ENCODE measurements around the gene CYTH4. TPM values are rescaled to one million over a fixed set of nuclear protein-coding genes. Genes with fewer than 3 reads are reported as not detected.

The CYTH4 gene
- polyA plus RNA-seq, 1 donor from 2014 or later, result not detected

GRCh38 chr22:37295946-37296345 is 13.6 kb downstream of the CYTH4 start:
- H3K4me2 ChIP-seq (ENCODE audit: low read length), result no peak overlapping the region
- no peaks in the 10 kb centered on the region for H3F3A ChIP-seq (ENCODE audit: insufficient read depth, low read length, poor library complexity, severe bottlenecking)
- no peaks in the 10 kb centered on the region for H3K36me3 ChIP-seq (ENCODE audit: insufficient read depth, low read length)
- no peak overlapping the region for H3K27ac ChIP-seq (ENCODE audit: low read length)
- H3K27me3 ChIP-seq (ENCODE audit: insufficient read depth, low read depth, low read length), result no peaks in the 10 kb centered on the region
- no peak overlapping the region for H2AFZ ChIP-seq (ENCODE audit: low read depth, low read length)
- no peaks in the 10 kb centered on the region for H4K20me1 ChIP-seq (ENCODE audit: insufficient read depth)
- TF ChIP-seq CTCF (IDR thresholded peaks at IDR 0.05; ENCODE audit: poor library complexity, severe bottlenecking) (no peak), SMC3 (conservative IDR thresholded peaks at IDR 0.05; ENCODE audit: poor library complexity) (no peak), EP300 (conservative IDR thresholded peaks at IDR 0.05; ENCODE audit: poor library complexity, severe bottlenecking) (no peak), POLR2AphosphoS5 (IDR thresholded peaks at IDR 0.05) (no peak), TAF1 (IDR thresholded peaks at IDR 0.05; ENCODE audit: low read depth) (no peak), REST (IDR thresholded peaks at IDR 0.05; ENCODE audit: borderline replicate concordance) (no peak), RAD21 (conservative IDR thresholded peaks at IDR 0.05) (no peak), MXI1 (conservative IDR thresholded peaks at IDR 0.05; ENCODE audit: poor library complexity, severe bottlenecking) (no peak), EZH2 (IDR thresholded peaks at IDR 0.05; ENCODE audit: borderline replicate concordance, insufficient read depth, low read length, poor library complexity, severe bottlenecking) (no peak)
- no peaks in the 10 kb centered on the region for H3K9me2 ChIP-seq (ENCODE audit: insufficient read depth, low read length)
- no peaks in the 10 kb centered on the region for H3K79me2 ChIP-seq (replicated peaks; ENCODE audit: insufficient read depth, low read length)
- H3K4me3 ChIP-seq (ENCODE audit: low read length), result no peak overlapping the region
- H3K9ac ChIP-seq (ENCODE audit: low read length), result no peak overlapping the region
- no peaks in the 10 kb centered on the region for H3K9me3 ChIP-seq (ENCODE audit: low read length)

GRCh38 chr22:37298748-37299495 is 16.6 kb downstream of the CYTH4 start:
- Histone ChIP-seq H3K9me2 (ENCODE audit: insufficient read depth, low read length) (no peaks in the 10 kb centered on the region), H3K79me2 (replicated peaks; ENCODE audit: insufficient read depth, low read length) (no peaks in the 10 kb centered on the region), H3K9ac (ENCODE audit: low read length) (no peak overlapping the region), H4K20me1 (ENCODE audit: insufficient read depth) (no peaks in the 10 kb centered on the region), H3F3A (ENCODE audit: insufficient read depth, low read length, poor library complexity, severe bottlenecking) (no peaks in the 10 kb centered on the region), H3K27ac (ENCODE audit: low read length) (no peak overlapping the region), H3K4me3 (ENCODE audit: low read length) (no peak overlapping the region), H3K9me3 (ENCODE audit: low read length) (no peaks in the 10 kb centered on the region), H3K4me2 (ENCODE audit: low read length) (no peak overlapping the region), H2AFZ (ENCODE audit: low read depth, low read length) (no peak overlapping the region), H3K27me3 (ENCODE audit: insufficient read depth, low read depth, low read length) (no peaks in the 10 kb centered on the region), H3K36me3 (ENCODE audit: insufficient read depth, low read length) (no peaks in the 10 kb centered on the region)
- TF ChIP-seq SMC3 (conservative IDR thresholded peaks at IDR 0.05; ENCODE audit: poor library complexity) (no peak), EP300 (conservative IDR thresholded peaks at IDR 0.05; ENCODE audit: poor library complexity, severe bottlenecking) (no peak), REST (IDR thresholded peaks at IDR 0.05; ENCODE audit: borderline replicate concordance) (no peak), POLR2AphosphoS5 (IDR thresholded peaks at IDR 0.05) (no peak), RAD21 (conservative IDR thresholded peaks at IDR 0.05) (no peak), MXI1 (conservative IDR thresholded peaks at IDR 0.05; ENCODE audit: poor library complexity, severe bottlenecking) (no peak), EZH2 (IDR thresholded peaks at IDR 0.05; ENCODE audit: borderline replicate concordance, insufficient read depth, low read length, poor library complexity, severe bottlenecking) (no peak), TAF1 (IDR thresholded peaks at IDR 0.05; ENCODE audit: low read depth) (no peak)

Data from neural cell (in vitro differentiated cells).